Raji (cell line): ENCODE results near the gene EVC.

Experiments
- POLR2A ChIP-seq: IDR thresholded peaks from 2 replicates; pipeline ENCODE4 v1.6.1; 2011; ENCODE audit warnings: low read depth, low read length, control low read depth; ENCODE audit not compliant: insufficient read depth

The EVC gene

DNA sequence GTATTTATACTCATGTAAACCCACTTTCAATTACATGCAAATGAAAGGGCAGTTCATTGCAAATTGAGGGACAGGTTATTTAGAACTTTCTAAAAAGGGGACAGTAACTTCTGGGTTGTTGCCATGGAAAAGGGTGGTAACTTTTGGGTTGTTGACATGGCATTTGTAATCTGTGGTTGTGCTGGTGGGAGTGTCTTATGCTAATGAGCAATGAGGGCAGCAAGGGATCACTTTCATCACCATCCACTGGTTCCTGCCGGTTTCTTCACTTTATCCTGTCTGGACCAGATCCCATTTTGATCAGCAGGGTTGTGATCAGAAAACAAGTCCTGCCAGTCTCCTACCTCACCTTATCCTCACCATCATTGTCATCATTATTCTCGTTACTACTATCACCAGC lies 32.0 kb downstream of the EVC start:
- TF ChIP-seq POLR2A: no peak

DNA sequence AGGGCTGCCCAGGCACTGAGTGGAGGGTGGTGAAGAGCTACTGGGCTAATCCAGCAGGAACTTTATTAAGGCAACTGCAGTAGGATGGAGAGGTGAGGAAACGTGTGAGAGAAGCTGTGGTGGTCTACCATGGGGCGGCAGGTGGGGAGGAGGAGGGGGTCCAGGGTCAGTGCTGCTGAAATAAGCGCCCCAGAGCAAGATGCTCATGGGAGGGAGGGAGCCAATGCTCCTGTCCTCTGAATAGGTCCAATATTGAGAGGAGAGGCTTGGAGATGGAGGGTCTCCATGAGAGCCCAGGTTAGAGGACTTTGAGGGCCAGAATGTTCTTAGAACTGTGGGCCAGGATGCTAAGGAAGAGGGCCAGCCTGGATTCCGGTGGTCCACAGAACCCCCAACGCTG lies 35.2 kb downstream of the EVC start:
- no peak for TF ChIP-seq POLR2A

DNA sequence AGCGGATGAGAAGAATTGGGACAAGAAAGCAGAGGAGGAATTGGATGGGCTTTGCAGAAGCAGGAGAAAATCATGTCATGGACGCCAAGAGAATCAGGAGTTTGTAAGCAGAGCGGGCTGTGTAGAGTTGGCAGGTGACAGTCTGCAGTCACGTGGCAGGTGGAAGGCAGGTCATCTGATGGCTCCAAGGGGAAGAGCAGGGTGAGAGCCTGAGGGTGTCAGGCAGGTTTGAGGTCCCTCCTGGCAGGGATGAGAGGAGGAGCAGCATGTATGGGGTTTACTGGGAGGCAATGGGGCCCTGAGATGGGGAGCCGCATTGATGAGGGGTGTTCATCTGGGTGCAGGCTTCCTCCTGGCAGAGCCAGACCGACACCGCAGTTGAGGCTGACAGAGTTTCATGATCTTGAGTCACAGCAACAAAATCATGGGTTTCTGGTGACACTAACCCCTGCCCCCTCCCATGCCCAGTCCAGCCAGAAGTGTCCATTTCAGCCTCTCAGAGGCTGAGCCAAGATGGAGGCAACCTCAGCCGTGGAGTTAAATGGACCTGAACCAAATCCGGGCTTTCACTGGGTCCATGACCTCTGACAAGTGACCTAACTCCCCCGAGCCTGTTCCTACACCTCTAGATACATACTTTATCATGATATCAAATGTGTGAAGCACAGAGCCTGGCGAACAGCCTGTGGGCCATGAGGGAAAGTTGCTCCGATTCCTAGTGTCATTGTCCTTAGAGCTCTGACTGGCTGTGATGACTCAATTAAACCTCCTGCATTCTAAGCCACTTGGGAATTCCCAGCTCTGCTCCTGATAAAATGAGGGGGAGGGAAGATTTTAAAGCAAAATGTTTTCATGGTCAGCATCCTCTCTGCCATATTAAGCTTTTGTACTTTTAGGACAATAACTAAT lies 36.1 kb downstream of the EVC start:
- no peak for TF ChIP-seq POLR2A

DNA sequence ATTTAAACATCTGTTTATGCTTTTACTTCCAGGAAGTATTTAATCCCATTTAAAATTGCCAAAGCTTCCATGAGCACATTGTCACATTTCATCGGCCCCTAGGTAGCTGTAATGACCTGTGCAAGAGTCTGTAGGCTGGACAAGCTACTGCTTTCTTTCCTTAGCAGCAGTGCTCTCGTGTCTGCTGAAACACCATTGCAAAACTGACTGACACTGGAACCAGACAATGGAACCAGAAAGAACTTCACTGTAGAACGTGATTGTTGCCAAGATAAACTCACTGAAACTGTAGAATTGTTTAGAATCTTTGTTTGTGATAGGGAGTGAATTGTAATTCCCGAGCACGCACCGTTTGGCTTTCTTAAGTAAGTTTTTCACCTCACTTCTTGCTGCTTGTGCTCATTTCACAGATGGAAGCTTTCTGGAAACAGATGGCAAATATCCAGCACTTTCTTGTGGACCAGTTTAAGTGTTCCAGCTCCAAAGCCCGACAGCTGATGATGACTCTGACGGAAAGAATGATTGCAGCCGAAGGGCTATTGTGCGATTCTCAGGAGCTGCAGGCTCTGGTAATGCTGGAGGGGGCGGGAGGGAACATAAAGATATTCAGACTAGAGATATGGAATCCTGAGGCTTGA lies 36.9 kb downstream of the EVC start:
- TF ChIP-seq POLR2A: no peak

DNA sequence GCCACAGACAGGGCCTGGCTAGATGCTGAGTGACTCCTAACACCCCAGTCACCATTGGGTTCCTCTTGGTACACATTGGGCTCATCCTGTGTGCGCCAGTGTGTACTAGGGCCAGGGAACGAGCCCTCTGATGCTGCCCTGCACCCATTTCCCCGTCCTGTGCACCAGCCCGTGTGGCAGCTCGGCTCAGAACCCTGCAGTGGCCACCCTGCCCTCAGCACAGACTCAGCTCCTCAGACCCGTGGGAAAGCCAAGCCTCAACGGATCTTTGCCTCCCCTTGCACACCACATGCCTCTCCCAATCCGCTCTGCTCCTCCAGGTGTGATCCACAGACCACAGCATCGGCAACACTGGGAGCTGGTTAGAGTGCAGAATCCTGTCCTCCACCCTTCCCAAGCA lies 38.6 kb downstream of the EVC start:
- TF ChIP-seq POLR2A: no peak

DNA sequence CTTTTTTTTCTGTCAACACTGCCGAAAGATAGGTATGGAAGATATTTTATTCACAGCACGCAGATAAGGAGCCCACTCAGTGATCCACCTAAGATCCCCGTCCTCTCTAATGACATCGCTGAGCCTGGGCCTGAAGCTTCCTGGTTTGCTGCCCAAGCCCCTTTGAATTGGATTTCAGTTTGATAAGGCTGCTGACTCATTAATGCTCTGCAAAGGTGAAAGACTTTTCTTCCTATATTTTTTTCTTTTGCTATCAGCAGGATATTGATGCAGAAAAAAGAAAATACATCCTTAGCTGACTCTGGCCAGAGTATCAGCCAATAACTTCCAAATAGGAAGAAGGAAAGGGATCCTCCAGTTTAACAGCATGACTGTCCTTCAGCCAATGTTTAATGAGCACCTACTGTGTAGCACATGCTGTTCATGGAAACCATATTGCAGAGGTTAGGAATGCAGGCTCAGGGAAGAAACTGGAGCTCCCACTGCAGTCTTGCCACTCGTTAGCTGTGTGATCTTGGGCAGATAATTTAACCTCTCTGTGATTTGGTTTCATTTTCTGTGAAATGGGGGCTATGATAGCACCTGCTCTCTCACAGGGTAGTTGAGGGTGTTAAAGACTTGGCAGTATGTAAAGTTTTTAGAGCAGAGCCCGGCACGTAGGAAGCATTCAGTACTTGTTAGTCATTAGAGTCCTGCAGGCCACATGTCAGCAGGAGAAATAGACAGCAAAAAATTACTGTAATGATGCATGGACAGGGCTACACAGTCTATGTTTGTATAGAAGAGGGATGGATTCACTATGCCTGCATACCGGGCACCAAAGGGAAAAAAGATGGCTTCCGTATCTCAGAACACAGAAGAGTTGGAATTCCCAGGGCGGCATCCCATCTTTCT lies 39.3 kb downstream of the EVC start:
- TF ChIP-seq POLR2A: no peak

DNA sequence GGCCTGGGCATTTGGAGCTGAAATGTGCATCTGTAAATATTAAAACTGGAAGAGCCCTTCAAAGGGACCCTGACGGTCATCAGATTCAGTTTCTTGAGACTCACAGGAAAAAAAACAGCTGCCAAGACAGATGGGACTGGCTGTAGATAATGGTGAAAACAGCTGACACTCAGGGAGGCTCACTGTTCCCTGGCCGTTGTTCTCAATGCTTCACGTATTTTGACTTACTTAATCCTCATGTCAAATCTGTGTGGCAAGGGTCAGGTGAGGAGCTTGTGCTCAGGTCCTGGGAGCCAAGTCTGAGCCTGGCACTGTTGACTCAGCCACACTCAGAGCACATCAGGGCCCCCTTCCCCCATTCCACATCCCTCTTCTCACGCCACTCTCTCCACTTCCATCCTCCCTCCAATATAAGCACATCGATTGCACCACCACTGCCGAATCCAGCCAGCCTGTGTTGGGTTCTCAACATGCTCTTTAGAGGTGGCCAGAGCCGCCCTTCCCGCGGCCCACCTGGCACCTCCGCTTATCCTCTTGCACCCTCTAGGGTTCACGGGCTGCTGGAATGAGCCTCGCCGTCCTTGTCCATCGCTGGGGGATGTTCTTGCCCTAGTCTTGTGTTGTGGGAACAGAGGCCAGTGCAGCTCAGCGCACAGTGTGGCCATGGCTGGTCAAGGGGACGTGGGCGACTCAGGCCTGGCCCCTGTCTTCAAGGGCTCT lies 40.1 kb downstream of the EVC start:
- no peak for TF ChIP-seq POLR2A

DNA sequence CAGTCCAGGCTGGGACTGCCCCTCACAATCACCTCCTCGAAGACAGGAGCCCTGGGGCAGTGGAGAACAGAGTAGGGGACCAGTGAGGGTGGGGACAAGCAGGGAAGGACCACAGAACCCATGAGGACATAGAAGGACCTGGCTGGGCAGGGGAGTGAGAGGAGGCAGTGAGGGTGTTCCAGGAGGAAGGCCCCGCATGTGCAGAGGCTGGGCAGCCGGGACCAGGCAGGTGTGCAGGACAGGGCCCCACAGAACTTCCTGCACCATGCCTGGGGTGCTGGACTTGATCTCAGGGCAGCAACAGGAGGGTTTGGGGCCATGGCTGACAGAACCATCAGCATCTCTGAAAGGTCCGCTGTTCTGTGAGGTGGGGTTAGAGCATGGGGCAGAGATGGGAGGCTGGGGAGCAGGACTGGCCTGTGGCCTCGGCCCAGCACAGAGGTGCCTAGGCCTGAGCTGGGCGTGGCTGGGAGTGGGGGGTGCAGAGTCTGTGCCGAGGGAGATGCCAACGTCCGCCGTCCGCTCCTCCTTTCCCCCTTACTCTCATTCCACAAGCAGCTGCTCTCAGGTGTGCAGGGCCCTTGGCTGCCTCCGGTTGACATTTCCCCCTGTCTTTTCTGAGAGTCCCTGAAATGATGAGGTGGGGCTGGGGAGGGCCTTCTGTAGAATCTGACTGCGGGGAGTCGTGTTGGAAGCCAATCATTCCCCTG lies 40.8 kb downstream of the EVC start:
- TF ChIP-seq POLR2A: no peak

DNA sequence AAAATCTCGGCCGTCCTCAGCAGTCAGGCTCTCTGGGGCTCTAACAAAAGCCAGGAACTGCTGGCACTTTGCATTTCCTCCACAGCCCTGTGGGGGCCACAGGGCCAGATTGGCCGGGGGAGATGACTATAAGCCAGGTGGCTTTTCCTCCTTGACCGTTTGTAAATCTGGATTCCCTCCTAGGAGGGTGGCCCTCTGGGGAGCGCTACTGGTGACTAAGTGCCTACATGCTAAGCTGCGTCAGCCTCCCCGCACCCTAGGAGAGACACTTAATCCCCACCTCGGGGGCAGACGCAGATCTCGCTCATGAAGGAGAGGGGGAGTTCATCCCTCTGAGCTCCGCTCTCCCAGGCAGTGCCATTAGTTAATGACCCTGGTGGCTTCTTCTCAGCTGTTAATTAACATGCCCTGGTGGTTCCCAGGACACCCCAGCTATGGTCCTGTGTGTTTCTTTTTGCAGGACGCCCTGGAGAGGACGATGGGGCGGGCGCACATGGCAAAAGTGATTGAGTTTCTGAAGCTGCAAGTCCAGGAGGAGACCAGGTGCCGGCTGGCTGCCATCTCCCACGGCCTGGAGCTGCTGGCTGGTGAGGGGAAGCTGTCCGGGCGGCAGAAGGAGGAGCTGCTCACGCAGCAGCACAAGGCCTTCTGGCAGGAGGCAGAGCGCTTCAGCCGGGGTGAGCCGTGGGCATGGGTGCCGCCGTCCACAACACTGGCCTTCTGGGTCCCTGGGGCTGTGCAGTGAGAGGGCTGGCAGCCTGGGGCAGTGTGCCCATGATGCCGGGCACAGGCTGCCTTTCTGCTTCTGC lies 41.6 kb downstream of the EVC start:
- no peak for TF ChIP-seq POLR2A

DNA sequence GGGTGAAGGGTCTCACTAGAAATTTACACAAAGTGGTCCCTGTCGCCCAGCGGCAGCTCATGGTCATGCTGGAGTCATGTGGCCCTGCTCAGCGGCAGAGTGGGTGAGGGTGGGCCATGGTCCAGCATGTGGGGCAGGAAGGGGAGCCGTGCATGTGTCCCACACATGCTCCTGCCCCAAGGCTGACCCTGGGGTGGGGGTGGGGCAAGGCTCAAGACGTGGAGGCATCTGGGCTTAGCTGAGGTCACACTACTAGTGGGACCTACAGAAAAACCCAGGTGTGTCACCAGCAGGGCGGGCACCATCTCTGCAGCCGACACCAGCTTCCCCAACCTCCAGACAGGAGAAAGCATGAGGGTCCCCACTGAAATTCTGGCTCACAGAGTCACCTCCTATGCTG lies 42.4 kb downstream of the EVC start:
- TF ChIP-seq POLR2A: no peak

DNA sequence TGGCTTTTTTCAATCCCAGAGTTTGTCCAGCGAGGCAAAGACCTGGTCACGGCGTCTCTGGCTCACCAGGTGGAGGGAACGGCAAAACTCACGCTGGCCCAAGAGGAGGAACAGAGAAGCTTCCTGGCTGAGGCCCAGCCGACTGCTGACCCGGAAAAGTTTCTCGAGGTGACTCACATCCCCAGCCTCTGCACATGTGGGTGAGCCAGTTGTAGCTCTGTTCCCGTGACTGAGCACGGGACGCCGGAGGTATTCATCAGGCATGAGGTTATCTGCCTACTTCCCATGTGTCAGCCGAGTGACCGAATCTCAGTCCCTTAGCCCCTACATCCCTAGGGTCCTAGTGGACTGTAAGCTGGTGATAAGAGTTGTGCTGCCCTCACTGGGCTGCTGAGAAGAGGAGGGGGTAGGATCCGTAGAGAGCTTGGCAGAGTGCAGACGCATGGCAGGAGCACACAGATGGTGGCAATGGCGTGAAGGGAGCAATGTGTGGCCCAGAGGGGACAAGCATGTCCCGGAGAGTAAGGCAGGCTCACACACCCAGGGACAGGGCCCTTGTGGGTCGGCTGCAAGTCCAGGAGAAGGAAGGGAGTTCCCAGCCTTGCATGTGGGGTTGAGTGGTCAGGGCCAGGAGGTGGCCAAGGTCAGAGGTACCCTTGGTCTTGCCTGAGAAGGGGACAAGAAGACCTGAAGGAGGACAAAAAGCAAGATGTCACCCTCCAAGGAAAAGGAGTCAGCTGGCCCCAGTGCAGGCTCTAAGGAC lies 42.9 kb downstream of the EVC start:
- TF ChIP-seq POLR2A: no peak

DNA sequence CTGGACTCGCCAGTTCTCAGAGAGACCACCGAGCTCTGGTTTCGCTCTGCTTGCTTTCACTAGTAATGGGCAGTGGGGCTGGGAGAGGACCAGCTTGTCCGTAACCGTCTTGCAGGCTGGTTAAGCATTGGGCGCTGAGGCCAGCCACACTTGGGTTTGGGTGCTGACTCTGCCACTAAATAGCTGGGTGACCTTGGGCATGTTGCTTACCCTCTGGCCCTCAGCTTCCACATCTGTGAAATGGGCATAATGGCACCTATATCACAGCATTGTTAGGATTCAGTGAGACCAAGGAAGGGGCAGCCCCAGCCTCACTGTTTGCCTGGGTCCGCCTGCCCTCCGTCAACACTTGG lies 43.5 kb downstream of the EVC start:
- no peak for TF ChIP-seq POLR2A

DNA sequence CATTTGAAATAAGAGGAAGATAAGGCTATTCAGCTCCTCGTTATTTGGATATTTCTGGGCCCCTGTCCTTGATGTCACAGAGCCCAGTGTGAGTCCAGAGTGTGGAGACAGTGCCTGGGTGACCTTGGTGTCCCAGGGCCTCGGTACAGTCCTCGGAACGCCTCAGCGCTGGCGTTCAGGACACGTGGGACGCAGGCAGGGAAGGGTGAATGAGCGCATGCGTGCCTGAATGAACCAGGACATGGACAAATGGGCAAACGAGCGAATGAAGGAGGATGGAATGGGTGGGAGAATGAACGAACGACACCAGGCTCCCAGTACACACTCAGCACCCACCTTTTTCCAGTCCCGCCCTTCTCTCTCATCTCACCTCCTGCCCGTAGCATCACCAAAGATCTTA lies 44.2 kb downstream of the EVC start:
- no peak for TF ChIP-seq POLR2A

DNA sequence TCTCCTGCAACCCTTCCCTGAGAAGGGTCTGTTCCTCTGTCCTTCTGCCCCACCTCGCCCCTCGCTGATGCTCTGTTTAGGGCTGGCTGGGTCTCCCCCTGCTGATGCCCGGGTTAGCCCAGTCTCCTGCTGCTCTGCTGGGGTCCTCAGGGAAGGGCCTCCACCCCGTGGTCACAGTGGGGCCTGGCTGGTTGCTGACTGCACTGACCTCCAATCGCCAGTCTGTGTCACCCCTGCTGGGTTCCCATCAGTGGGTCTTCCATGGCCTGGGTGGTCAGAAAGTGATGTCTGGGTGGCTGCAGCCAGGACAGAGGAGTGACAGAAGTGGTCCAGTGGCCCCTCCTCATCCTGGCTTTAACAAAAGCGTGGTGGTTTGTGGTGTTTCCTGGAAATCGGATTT lies 44.7 kb downstream of the EVC start:
- TF ChIP-seq POLR2A: no peak
